ENCODE results near the gene MYBPHL. TPM values are rescaled to one million over a fixed set of nuclear protein-coding genes. Genes with fewer than 3 reads are reported as not detected.

Gene MYBPHL
- total and polyA plus RNA-seq, 4 donors: 0.34 to 3.3 (median 1.4) TPM

DNA sequence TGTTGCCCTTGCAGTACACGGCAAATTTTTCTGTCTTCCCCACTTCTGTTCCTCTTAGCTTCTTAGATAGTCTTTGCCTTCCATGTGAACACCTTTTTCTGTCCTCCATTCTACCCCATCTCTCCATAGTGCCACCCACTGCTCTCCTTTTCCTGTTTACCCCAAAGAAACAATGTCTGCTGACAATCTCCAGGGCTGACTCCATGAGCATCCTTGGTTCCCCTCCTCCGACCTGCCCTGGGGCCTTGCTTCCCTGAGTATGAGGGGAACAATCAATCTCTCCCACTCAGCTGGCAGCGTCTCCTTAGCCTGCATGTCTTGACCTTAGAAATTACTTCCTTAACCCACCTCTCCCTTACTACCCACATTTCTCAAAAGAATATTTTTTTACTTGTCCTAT is 12.3 kb upstream of the MYBPHL start:
- H3K27me3 ChIP-seq (ENCODE audit: control insufficient read depth in 3 of 3, insufficient read depth in 3 of 3, low read length in 2 of 3): no peaks in the 10 kb centered on the region
- no peak overlapping the region for H3K9ac ChIP-seq (ENCODE audit: insufficient read depth in 1 of 2, low read length in 2 of 2)
- H3K4me1 ChIP-seq (ENCODE audit: control insufficient read depth in 5 of 5, insufficient read depth in 5 of 5, low read length in 5 of 5): peaks cover 0 to 4% (median 0%) of the 10 kb centered on the region in 5 donors
- H3K4me3 ChIP-seq: no peak overlapping the region
- ATAC-seq (ENCODE audit: insufficient read depth, low FRiP score) (no peak), DNase-seq (no peak)
- H3K9me3 ChIP-seq (ENCODE audit: control insufficient read depth in 4 of 4, insufficient read depth in 3 of 4, low read length in 3 of 4): no peaks in the 10 kb centered on the region
- peaks cover 20 to 53% (median 32%) of the 10 kb centered on the region in 4 donors for H3K36me3 ChIP-seq (ENCODE audit: control insufficient read depth in 4 of 4, insufficient read depth in 4 of 4, low read length in 4 of 4)
- no peak overlapping the region for H3K27ac ChIP-seq (ENCODE audit: low read depth in 1 of 2, low read length in 1 of 2)
- TF ChIP-seq, protein P1, sequence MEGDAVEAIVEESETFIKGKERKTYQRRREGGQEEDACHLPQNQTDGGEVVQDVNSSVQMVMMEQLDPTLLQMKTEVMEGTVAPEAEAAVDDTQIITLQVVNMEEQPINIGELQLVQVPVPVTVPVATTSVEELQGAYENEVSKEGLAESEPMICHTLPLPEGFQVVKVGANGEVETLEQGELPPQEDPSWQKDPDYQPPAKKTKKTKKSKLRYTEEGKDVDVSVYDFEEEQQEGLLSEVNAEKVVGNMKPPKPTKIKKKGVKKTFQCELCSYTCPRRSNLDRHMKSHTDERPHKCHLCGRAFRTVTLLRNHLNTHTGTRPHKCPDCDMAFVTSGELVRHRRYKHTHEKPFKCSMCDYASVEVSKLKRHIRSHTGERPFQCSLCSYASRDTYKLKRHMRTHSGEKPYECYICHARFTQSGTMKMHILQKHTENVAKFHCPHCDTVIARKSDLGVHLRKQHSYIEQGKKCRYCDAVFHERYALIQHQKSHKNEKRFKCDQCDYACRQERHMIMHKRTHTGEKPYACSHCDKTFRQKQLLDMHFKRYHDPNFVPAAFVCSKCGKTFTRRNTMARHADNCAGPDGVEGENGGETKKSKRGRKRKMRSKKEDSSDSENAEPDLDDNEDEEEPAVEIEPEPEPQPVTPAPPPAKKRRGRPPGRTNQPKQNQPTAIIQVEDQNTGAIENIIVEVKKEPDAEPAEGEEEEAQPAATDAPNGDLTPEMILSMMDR (IDR thresholded peaks at IDR 0.05; ENCODE audit: control extremely low read depth, extremely low read depth): no peak
- 85 to 88% methylated on average over 3 of the region's 3 CpGs for WGBS, 2 donors

GRCh38 chr1:109316506-109316905 is 9.7 kb upstream of the MYBPHL start:
- peaks cover 9 to 45% (median 29%) of the 10 kb centered on the region in 4 donors for H3K36me3 ChIP-seq (ENCODE audit: control insufficient read depth in 4 of 4, insufficient read depth in 4 of 4, low read length in 4 of 4)
- no peak overlapping the region for H3K27ac ChIP-seq (ENCODE audit: low read depth in 1 of 2, low read length in 1 of 2)
- ATAC-seq (ENCODE audit: insufficient read depth, low FRiP score) (no peak), DNase-seq (peak in 2 of 3 donors; percentile 14 to 41)
- WGBS, 2 donors: 94 to 98% methylated on average over 1 of the region's 1 CpG
- no peak overlapping the region for H3K4me3 ChIP-seq
- no peaks in the 10 kb centered on the region for H3K27me3 ChIP-seq (ENCODE audit: control insufficient read depth in 3 of 3, insufficient read depth in 3 of 3, low read length in 2 of 3)
- H3K9me3 ChIP-seq (ENCODE audit: control insufficient read depth in 4 of 4, insufficient read depth in 3 of 4, low read length in 3 of 4): no peaks in the 10 kb centered on the region
- TF ChIP-seq, protein P1 (IDR thresholded peaks at IDR 0.05; ENCODE audit: control extremely low read depth, extremely low read depth): no peak
- peaks cover 0 to 8% (median 4%) of the 10 kb centered on the region in 5 donors for H3K4me1 ChIP-seq (ENCODE audit: control insufficient read depth in 5 of 5, insufficient read depth in 5 of 5, low read length in 5 of 5)
- no peak overlapping the region for H3K9ac ChIP-seq (ENCODE audit: insufficient read depth in 1 of 2, low read length in 2 of 2)

GRCh38 chr1:109315288-109315687 is 8.5 kb upstream of the MYBPHL start:
- H3K9ac ChIP-seq (ENCODE audit: insufficient read depth in 1 of 2, low read length in 2 of 2): no peak overlapping the region
- H3K27ac ChIP-seq (ENCODE audit: low read depth in 1 of 2, low read length in 1 of 2): no peak overlapping the region
- no peaks in the 10 kb centered on the region for H3K27me3 ChIP-seq (ENCODE audit: control insufficient read depth in 3 of 3, insufficient read depth in 3 of 3, low read length in 2 of 3)
- H3K9me3 ChIP-seq (ENCODE audit: control insufficient read depth in 4 of 4, insufficient read depth in 3 of 4, low read length in 3 of 4): no peaks in the 10 kb centered on the region
- peaks cover 5 to 43% (median 22%) of the 10 kb centered on the region in 4 donors for H3K36me3 ChIP-seq (ENCODE audit: control insufficient read depth in 4 of 4, insufficient read depth in 4 of 4, low read length in 4 of 4)
- TF ChIP-seq, protein P1 (IDR thresholded peaks at IDR 0.05; ENCODE audit: control extremely low read depth, extremely low read depth): no peak
- H3K4me3 ChIP-seq: no peak overlapping the region
- DNase-seq (no peak), ATAC-seq (ENCODE audit: insufficient read depth, low FRiP score) (no peak)
- 89 to 94% methylated on average over 4 of the region's 4 CpGs for WGBS, 2 donors
- H3K4me1 ChIP-seq (ENCODE audit: control insufficient read depth in 5 of 5, insufficient read depth in 5 of 5, low read length in 5 of 5): peaks cover 0 to 8% (median 4%) of the 10 kb centered on the region in 5 donors

DNA sequence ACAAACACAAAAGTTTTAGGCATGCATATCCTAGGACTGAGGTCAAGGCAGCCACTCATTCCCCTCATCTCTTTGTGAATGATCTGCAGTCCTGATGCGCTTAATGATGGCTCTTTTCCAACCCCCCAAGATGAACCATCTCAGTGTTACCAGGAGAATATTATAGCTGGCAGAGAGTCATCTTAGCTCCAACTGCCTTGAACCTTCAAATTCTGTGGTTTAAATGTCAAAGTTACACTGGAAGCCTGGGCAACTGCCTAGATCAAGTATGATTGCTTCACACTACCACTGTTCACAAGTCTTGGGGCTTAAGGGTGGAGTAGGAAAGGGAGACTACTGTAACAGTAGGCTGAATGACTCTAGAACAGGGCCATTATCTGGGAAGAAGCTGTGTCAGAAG is 8.0 kb upstream of the MYBPHL start:
- Histone ChIP-seq H3K4me1 (ENCODE audit: control insufficient read depth in 5 of 5, insufficient read depth in 5 of 5, low read length in 5 of 5) (peaks cover 0 to 8% (median 4%) of the 10 kb centered on the region in 5 donors), H3K9me3 (ENCODE audit: control insufficient read depth in 4 of 4, insufficient read depth in 3 of 4, low read length in 3 of 4) (no peaks in the 10 kb centered on the region), H3K27ac (ENCODE audit: low read depth in 1 of 2, low read length in 1 of 2) (no peak overlapping the region), H3K4me3 (no peak overlapping the region), H3K27me3 (ENCODE audit: control insufficient read depth in 3 of 3, insufficient read depth in 3 of 3, low read length in 2 of 3) (no peaks in the 10 kb centered on the region), H3K9ac (ENCODE audit: insufficient read depth in 1 of 2, low read length in 2 of 2) (no peak overlapping the region), H3K36me3 (ENCODE audit: control insufficient read depth in 4 of 4, insufficient read depth in 4 of 4, low read length in 4 of 4) (peaks cover 3 to 39% (median 21%) of the 10 kb centered on the region in 4 donors)
- 99 to 100% methylated on average over 1 of the region's 1 CpG for WGBS, 2 donors
- TF ChIP-seq, protein P1 (IDR thresholded peaks at IDR 0.05; ENCODE audit: control extremely low read depth, extremely low read depth): no peak
- DNase-seq: no peak
- no peak for ATAC-seq (ENCODE audit: insufficient read depth, low FRiP score)
